B cell (primary cell): ENCODE results near the gene ZNF638.

ENCODE experiments used
- CTCF ChIP-seq: fragments of 200-600 bp; IDR thresholded peaks from one replicate; pipeline ENCODE4 v1.8.0; 2022; ENCODE audit warnings: antibody characterized with exemption, mild to moderate bottlenecking
- EZH2 ChIP-seq: IDR thresholded peaks from 2 replicates; pipeline ENCODE4 v1.6.1; 2012; ENCODE audit warnings: borderline replicate concordance, low read depth, mild to moderate bottlenecking, moderate library complexity, low read length; ENCODE audit not compliant: insufficient read depth, poor library complexity, severe bottlenecking

DNA sequence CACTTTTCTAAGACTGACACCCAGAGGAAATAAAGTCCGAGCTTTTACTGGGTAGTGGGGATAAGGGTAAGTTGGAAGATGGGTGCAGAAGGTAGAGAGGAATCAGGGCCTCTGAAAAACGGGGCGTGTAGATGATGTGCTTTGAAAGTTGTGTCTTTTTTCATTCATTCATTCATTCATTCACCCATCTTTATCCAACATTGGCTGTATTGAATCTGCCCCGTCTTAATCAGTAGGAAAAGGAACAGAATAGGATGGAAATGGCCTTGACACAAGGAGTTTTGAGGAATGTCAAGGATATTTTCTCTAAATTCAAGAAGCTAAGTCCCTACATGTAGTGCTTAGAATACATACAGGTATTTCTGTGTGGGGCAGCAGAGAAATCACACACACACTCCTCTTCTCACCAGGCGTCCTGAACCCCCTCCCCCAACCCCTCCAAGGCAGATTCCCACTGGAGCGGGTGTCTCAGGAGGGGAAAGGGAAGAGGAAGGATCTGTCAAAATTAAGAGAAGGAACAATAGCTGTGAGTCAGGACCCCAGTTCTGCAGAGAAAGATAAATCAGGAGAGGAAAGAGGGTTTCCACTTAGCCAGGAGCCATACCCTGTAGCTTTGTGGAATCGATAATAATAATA is 135.7 kb downstream of the ZNF638 start:
- TF ChIP-seq CTCF (no peak), EZH2 (no peak)
